ENCODE results near the gene FCGR3B. TPM values are rescaled to one million over a fixed set of nuclear protein-coding genes. Genes with fewer than 3 reads are reported as not detected.
"Not testable (repeated sequence)": the region's sequence is repeated elsewhere in the genome, so short reads cannot be mapped to it uniquely, and the experiment has no call there.

FCGR3B gene
- total RNA-seq, 1 experiment from 2014 or later: not detected

GRCh38 chr1:161610198-161610597 lies 20.8 kb downstream of the FCGR3B start:
- H3K9me2 ChIP-seq (replicated peaks; ENCODE audit: low read length); ATAC-seq; H3K27ac ChIP-seq (ENCODE audit: low read length); H3F3A ChIP-seq (ENCODE audit: low read length, unreplicated experiment); BruUV-seq (replicated peaks); H3K4me1 ChIP-seq (ENCODE audit: insufficient read depth, low read length); H3K79me2 ChIP-seq (ENCODE audit: low read length); H3K27me3 ChIP-seq (ENCODE audit: low read length); H3K36me3 ChIP-seq (ENCODE audit: low read depth, low read length); H4K20me1 ChIP-seq (ENCODE audit: low read length); CTCF ChIA-PET; POLR2A ChIA-PET (ENCODE audit: unreplicated experiment); H3K9me3 ChIP-seq (ENCODE audit: low read length); H3K9ac ChIP-seq (ENCODE audit: low read length); H2AFZ ChIP-seq (ENCODE audit: low read length): not testable (repeated sequence)
- peak overlapping the region; percentile 38 for H3K4me2 ChIP-seq (ENCODE audit: low read length)
- peak overlapping the region; percentile 1; the same call in 1 of the 2 replicates for H3K4me3 ChIP-seq (ENCODE audit: low read length)
- DNase-seq: peak; percentile 41
- intact Hi-C loops (cut with micrococcal nuclease): loop anchor here (2.0 to 10.0 kb wide), 2 partner anchors 45 to 79 kb away; no protein-coding TSS in a partner anchor

GRCh38 chr1:161606541-161607336 lies 24.2 kb downstream of the FCGR3B start:
- DNase-seq; H3K4me3 ChIP-seq (ENCODE audit: low read length); H3K4me2 ChIP-seq (ENCODE audit: low read length); H3F3A ChIP-seq (ENCODE audit: low read length, unreplicated experiment); H3K4me1 ChIP-seq (ENCODE audit: insufficient read depth, low read length); CTCF ChIA-PET; H3K27ac ChIP-seq (ENCODE audit: low read length); H3K27me3 ChIP-seq (ENCODE audit: low read length); H3K9me2 ChIP-seq (replicated peaks; ENCODE audit: low read length); ATAC-seq; H3K79me2 ChIP-seq (ENCODE audit: low read length); H3K9ac ChIP-seq (ENCODE audit: low read length); BruUV-seq (replicated peaks); H2AFZ ChIP-seq (ENCODE audit: low read length); H4K20me1 ChIP-seq (ENCODE audit: low read length); intact Hi-C loops (cut with micrococcal nuclease); POLR2A ChIA-PET (ENCODE audit: unreplicated experiment); H3K36me3 ChIP-seq (ENCODE audit: low read depth, low read length); H3K9me3 ChIP-seq (ENCODE audit: low read length): not testable (repeated sequence)

- DNase-seq; H3K4me3 ChIP-seq (ENCODE audit: low read length); H3K9me3 ChIP-seq (ENCODE audit: low read length); CTCF ChIA-PET; H3K36me3 ChIP-seq (ENCODE audit: low read depth, low read length); H2AFZ ChIP-seq (ENCODE audit: low read length); H3F3A ChIP-seq (ENCODE audit: low read length, unreplicated experiment); BruUV-seq (replicated peaks); H3K4me1 ChIP-seq (ENCODE audit: insufficient read depth, low read length); H4K20me1 ChIP-seq (ENCODE audit: low read length); POLR2A ChIA-PET (ENCODE audit: unreplicated experiment); H3K27ac ChIP-seq (ENCODE audit: low read length); H3K4me2 ChIP-seq (ENCODE audit: low read length); H3K9ac ChIP-seq (ENCODE audit: low read length); intact Hi-C loops (cut with micrococcal nuclease); H3K27me3 ChIP-seq (ENCODE audit: low read length); H3K9me2 ChIP-seq (replicated peaks; ENCODE audit: low read length); H3K79me2 ChIP-seq (ENCODE audit: low read length): not testable (repeated sequence)
- ATAC-seq: peak; percentile 29
Observed at GRCh38 chr1:161605762-161606540, 25.0 kb downstream of the FCGR3B start.

GRCh38 chr1:161605024-161605423 lies 26.0 kb downstream of the FCGR3B start:
- H4K20me1 ChIP-seq (ENCODE audit: low read length); H3K4me2 ChIP-seq (ENCODE audit: low read length); ATAC-seq; H3K9me2 ChIP-seq (replicated peaks; ENCODE audit: low read length); BruUV-seq (replicated peaks); H3K4me1 ChIP-seq (ENCODE audit: insufficient read depth, low read length); H3K36me3 ChIP-seq (ENCODE audit: low read depth, low read length); H3K9me3 ChIP-seq (ENCODE audit: low read length); H2AFZ ChIP-seq (ENCODE audit: low read length); DNase-seq; H3K79me2 ChIP-seq (ENCODE audit: low read length); H3K9ac ChIP-seq (ENCODE audit: low read length); H3K27me3 ChIP-seq (ENCODE audit: low read length); H3K27ac ChIP-seq (ENCODE audit: low read length); H3F3A ChIP-seq (ENCODE audit: low read length, unreplicated experiment); intact Hi-C loops (cut with micrococcal nuclease); H3K4me3 ChIP-seq (ENCODE audit: low read length); CTCF ChIA-PET; POLR2A ChIA-PET (ENCODE audit: unreplicated experiment): not testable (repeated sequence)

GRCh38 chr1:161597077-161597476 lies 33.9 kb downstream of the FCGR3B start:
- intact Hi-C loops (cut with micrococcal nuclease); CTCF ChIA-PET; H3K4me2 ChIP-seq (ENCODE audit: low read length); H2AFZ ChIP-seq (ENCODE audit: low read length); H4K20me1 ChIP-seq (ENCODE audit: low read length); H3K36me3 ChIP-seq (ENCODE audit: low read depth, low read length); POLR2A ChIA-PET (ENCODE audit: unreplicated experiment); BruUV-seq (replicated peaks); H3K27ac ChIP-seq (ENCODE audit: low read length); H3K27me3 ChIP-seq (ENCODE audit: low read length); ATAC-seq; DNase-seq; H3K9ac ChIP-seq (ENCODE audit: low read length); H3K79me2 ChIP-seq (ENCODE audit: low read length); H3K4me3 ChIP-seq (ENCODE audit: low read length); H3F3A ChIP-seq (ENCODE audit: low read length, unreplicated experiment); H3K9me3 ChIP-seq (ENCODE audit: low read length); H3K9me2 ChIP-seq (replicated peaks; ENCODE audit: low read length): not testable (repeated sequence)
- H3K4me1 ChIP-seq (ENCODE audit: insufficient read depth, low read length): peaks cover 14% of the 10 kb centered on the region

- Histone ChIP-seq H3K9ac (ENCODE audit: low read length) (0 out of 2 replicates have a peak overlapping the region, but pooled peaks have one; percentile 38), H3K27ac (ENCODE audit: low read length) (peak overlapping the region; percentile 69), H2AFZ (ENCODE audit: low read length) (peak overlapping the region; percentile 10), H3K4me1 (ENCODE audit: insufficient read depth, low read length) (peaks cover 14% of the 10 kb centered on the region)
- peak; percentile 16 for ATAC-seq
- H3K36me3 ChIP-seq (ENCODE audit: low read depth, low read length); POLR2A ChIA-PET (ENCODE audit: unreplicated experiment); H3K4me2 ChIP-seq (ENCODE audit: low read length); H3F3A ChIP-seq (ENCODE audit: low read length, unreplicated experiment); CTCF ChIA-PET; BruUV-seq (replicated peaks); intact Hi-C loops (cut with micrococcal nuclease); H3K9me3 ChIP-seq (ENCODE audit: low read length); H4K20me1 ChIP-seq (ENCODE audit: low read length); H3K9me2 ChIP-seq (replicated peaks; ENCODE audit: low read length); H3K27me3 ChIP-seq (ENCODE audit: low read length); H3K4me3 ChIP-seq (ENCODE audit: low read length); H3K79me2 ChIP-seq (ENCODE audit: low read length): not testable (repeated sequence)
- DNase-seq: peak; percentile 12
Observed at GRCh38 chr1:161595583-161595982, 35.4 kb downstream of the FCGR3B start.
